BJ (cell line): ENCODE measurements around the gene DLG2. TPM values are rescaled to one million over a fixed set of nuclear protein-coding genes. Genes with fewer than 3 reads are reported as not detected.
"Not testable (repeated sequence)": the region's sequence is repeated elsewhere in the genome, so short reads cannot be mapped to it uniquely, and the experiment has no call there.

Experiments
- CTCF ChIA-PET: fragments of 350-600 bp; formaldehyde crosslinking; extraction: SDS; loops from one replicate; lab custom pipeline; 2021; ENCODE audit warnings: antibody characterized with exemption, inconsistent platforms; lab: Yijun Ruan, JAX
- POLR2A ChIA-PET: fragments of 300-600 bp; sonication (Branson Sonifier 250); formaldehyde crosslinking; extraction: SDS; loops from one replicate; lab custom pipeline; 2021; ENCODE audit warnings: antibody characterized with exemption; lab: Charles Lee
- DNase-seq: peaks from one replicate; pipeline ENCODE4 v3.0.0-alpha.2; 2011; ENCODE audit warnings: low read depth
- H3K27me3 ChIP-seq: 2 replicates; pipeline ENCODE4 v1.6.0; 2011; ENCODE audit warnings: low read length; ENCODE audit not compliant: control insufficient read depth, insufficient read depth
- H3K36me3 ChIP-seq: 2 replicates; pipeline ENCODE4 v1.5.1; 2011; ENCODE audit warnings: low read length; ENCODE audit not compliant: control insufficient read depth, insufficient read depth
- H3K4me3 ChIP-seq: 2 replicates; pipeline ENCODE4 v1.5.1; 2011; ENCODE audit warnings: low read depth, mild to moderate bottlenecking, control low read depth, low read length
- polyA plus RNA-seq: library from polyadenylated mRNA; depleted of rRNA; stranded (reverse); fragments of >200 nt; gene quantifications from 2 replicates; pipeline ENCODE4 v1.2.3, GENCODE V29; 2011
- TF ChIP-seq, protein P1 (sequence below): IDR thresholded peaks from 2 replicates; pipeline ENCODE4 v1.5.1; 2011; ENCODE audit warnings: low read depth, mild to moderate bottlenecking, control low read depth, inconsistent platforms, low read length, moderate library complexity; ENCODE audit not compliant: insufficient read depth

DLG2 gene
- polyA plus RNA-seq, 1 experiment = 0.28 TPM

DNA sequence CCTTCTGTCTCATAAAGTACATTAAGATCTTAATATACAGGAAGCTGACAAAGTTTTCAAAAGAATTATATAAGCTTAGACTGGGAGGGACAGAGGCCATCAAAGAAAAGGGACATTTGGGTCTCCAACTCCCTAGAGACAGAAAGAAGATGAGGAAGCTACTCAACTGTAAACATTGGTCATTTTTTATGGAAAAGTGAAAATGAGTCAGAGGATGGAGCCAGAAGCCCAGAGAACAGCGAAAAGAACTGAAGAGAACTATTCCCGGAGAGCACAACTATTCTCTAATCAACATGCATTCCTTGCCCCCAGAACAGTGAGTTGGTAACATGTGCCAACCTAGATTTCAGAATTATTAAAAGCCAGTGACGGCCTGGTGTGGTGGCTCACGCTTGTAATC is 779.3 kb downstream of the DLG2 start:
- no peak for DNase-seq
- TF ChIP-seq, protein P1, sequence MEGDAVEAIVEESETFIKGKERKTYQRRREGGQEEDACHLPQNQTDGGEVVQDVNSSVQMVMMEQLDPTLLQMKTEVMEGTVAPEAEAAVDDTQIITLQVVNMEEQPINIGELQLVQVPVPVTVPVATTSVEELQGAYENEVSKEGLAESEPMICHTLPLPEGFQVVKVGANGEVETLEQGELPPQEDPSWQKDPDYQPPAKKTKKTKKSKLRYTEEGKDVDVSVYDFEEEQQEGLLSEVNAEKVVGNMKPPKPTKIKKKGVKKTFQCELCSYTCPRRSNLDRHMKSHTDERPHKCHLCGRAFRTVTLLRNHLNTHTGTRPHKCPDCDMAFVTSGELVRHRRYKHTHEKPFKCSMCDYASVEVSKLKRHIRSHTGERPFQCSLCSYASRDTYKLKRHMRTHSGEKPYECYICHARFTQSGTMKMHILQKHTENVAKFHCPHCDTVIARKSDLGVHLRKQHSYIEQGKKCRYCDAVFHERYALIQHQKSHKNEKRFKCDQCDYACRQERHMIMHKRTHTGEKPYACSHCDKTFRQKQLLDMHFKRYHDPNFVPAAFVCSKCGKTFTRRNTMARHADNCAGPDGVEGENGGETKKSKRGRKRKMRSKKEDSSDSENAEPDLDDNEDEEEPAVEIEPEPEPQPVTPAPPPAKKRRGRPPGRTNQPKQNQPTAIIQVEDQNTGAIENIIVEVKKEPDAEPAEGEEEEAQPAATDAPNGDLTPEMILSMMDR = no peak
- Histone ChIP-seq H3K4me3 (no peak overlapping the region), H3K36me3 (no peaks in the 10 kb centered on the region), H3K27me3 (no peaks in the 10 kb centered on the region)
- POLR2A ChIA-PET = no interaction called here
- CTCF ChIA-PET = interaction anchor here (1.3 to 1.6 kb wide), 4 partner anchors 10 to 49 kb away, joined by 3 read pairs; no protein-coding TSS in a partner anchor

DNA sequence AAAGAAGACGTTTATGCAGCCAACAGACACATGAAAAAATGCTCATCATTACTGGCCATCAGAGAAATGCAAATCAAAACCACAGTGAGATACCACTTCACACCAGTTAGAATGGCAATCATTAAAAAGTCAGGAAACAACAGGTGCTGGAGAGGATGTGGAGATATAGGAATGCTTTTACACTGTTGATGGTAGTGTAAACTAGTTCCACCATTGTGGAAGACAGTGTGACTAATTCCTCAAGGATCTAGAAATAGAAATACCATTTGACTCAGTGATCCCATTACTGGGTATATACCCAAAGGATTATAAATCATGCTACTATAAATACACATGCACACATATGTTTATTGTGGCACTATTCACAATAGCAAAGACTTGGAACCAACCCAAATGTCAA is 786.9 kb downstream of the DLG2 start:
- DNase-seq, POLR2A ChIA-PET, CTCF ChIA-PET, H3K27me3 ChIP-seq, H3K36me3 ChIP-seq, H3K4me3 ChIP-seq: not testable (repeated sequence)

DNA sequence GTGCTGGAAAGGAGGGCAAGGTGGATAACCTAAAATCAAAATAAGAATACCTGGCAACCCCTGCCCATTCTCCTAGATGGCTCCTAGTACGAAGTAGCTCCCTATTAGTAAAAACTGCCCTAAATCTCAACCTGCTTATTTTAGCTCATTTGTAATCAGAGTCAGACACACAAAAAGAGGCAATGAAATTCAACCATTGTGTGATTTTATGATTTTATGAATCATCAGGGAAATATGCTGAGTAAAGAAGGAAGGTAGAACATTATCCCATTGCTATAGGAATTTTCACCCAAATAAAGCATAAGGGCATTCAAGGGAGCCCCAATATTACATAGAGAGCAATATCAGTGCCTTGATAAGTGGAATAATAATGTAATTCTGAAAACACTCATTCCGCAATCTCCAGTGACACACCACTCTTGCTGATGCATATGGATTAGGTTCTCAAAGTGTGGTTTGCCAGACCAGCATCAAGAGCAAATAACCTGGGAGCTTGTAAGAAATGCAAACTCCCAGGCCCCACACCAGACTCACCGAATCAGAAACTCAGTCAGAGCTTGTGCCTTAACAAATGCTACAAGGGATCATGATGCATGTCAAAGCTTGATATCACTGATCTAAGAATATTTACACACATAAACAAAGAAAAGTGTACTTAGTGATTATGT is 789.6 kb downstream of the DLG2 start:
- Histone ChIP-seq H3K36me3 (no peaks in the 10 kb centered on the region), H3K27me3 (no peaks in the 10 kb centered on the region), H3K4me3 (no peak overlapping the region)
- ChIA-PET POLR2A (no interaction called here), CTCF (interaction anchor here (1.3 kb wide), 1 partner anchor 11 kb away, joined by 3 read pairs; no protein-coding TSS in a partner anchor)
- TF ChIP-seq, protein P1 = no peak
- no peak for DNase-seq

- CTCF ChIA-PET = no interaction called here
- Histone ChIP-seq H3K27me3 (no peaks in the 10 kb centered on the region), H3K4me3 (no peak overlapping the region), H3K36me3 (no peaks in the 10 kb centered on the region)
- DNase-seq = no peak
- POLR2A ChIA-PET = no interaction called here
- TF ChIP-seq, protein P1 = no peak
Measured at GRCh38 chr11:84836371-84836770, 790.8 kb downstream of the DLG2 start.

- Histone ChIP-seq H3K4me3 (no peak overlapping the region), H3K36me3 (no peaks in the 10 kb centered on the region), H3K27me3 (no peaks in the 10 kb centered on the region)
- TF ChIP-seq, protein P1 = no peak
- ChIA-PET POLR2A (no interaction called here), CTCF (no interaction called here)
- DNase-seq = no peak
Measured at GRCh38 chr11:84833488-84834088, 793.6 kb downstream of the DLG2 start.
